HEK293 (cell line): ENCODE measurements around the gene COMMD10.

Experiments
- CTCF ChIA-PET: fragments of 350-600 bp; formaldehyde crosslinking; extraction: SDS; loops from one replicate; lab custom pipeline; 2021; ENCODE audit warnings: antibody characterized with exemption; lab: Yijun Ruan, JAX
- POLR2A ChIA-PET: fragments of 300-600 bp; formaldehyde crosslinking; extraction: SDS; loops from one replicate; lab custom pipeline; 2020; ENCODE audit warnings: antibody characterized with exemption, inconsistent platforms; lab: Yijun Ruan, JAX
- H3K27ac ChIP-seq: fragments of 200-500 bp; sonication (Bioruptor generic); 2 replicates; pipeline ENCODE4 v1.5.1; 2014; ENCODE audit warnings: low read depth, low read length, control low read depth, inconsistent platforms; ENCODE audit errors: extremely low read depth
- H3K36me3 ChIP-seq, 2 experiments: fragments of 200-500 bp in 1 of 2; sonication (Bioruptor generic) in 1 of 2; 1 replicate in 1 of 2; 2 replicates in 1 of 2; pipeline ENCODE4 v1.5.1; 2014 to 2017; ENCODE audit warnings: inconsistent platforms in 2 of 2, low read length in 2 of 2; ENCODE audit not compliant: control insufficient read depth in 2 of 2, insufficient read depth in 1 of 2
- H3K4me1 ChIP-seq: fragments of 200-500 bp; sonication (Bioruptor generic); 2 replicates; pipeline ENCODE4 v1.5.1; 2014; ENCODE audit warnings: mild to moderate bottlenecking, low read length, inconsistent platforms; ENCODE audit not compliant: control insufficient read depth, insufficient read depth
- H3K4me3 ChIP-seq: 2 replicates; pipeline ENCODE4 v1.5.1; 2011; ENCODE audit warnings: low read depth, mild to moderate bottlenecking, control low read depth, low read length, moderate library complexity
- H3K9me3 ChIP-seq: fragments of 200-500 bp; sonication (Bioruptor generic); 2 replicates; pipeline ENCODE4 v1.5.1; 2014; ENCODE audit warnings: low read depth, low read length, inconsistent platforms; ENCODE audit not compliant: control insufficient read depth, insufficient read depth
- BCL11B ChIP-seq: fragments of 450-650 bp; formaldehyde crosslinking; IDR thresholded peaks from 2 replicates; pipeline ENCODE4 v1.5.1; 2016; ENCODE audit warnings: low read depth, missing biosample characterization, missing genetic modification characterization
- GLI2 ChIP-seq: fragments of 450-650 bp; formaldehyde crosslinking; IDR thresholded peaks from 2 replicates; pipeline ENCODE4; 2017; ENCODE audit warnings: missing biosample characterization, missing genetic modification characterization, low read depth, borderline replicate concordance
- HOXD13 ChIP-seq: sonication (generic); formaldehyde crosslinking; IDR thresholded peaks from 2 replicates; pipeline ENCODE4 v1.8.0; 2022; ENCODE audit warnings: missing genetic modification reagents, borderline replicate concordance
- KLF1 ChIP-seq: fragments of 450-650 bp; formaldehyde crosslinking; IDR thresholded peaks from 2 replicates; pipeline ENCODE4 v1.5.1; 2016; ENCODE audit warnings: missing biosample characterization, missing genetic modification characterization
- MEIS1 ChIP-seq: sonication (generic); formaldehyde crosslinking; IDR thresholded peaks from 2 replicates; pipeline ENCODE4 v1.8.1; 2022; ENCODE audit warnings: missing genetic modification reagents, mild to moderate bottlenecking, borderline replicate concordance
- PRDM4 ChIP-seq: fragments of 450-650 bp; formaldehyde crosslinking; IDR thresholded peaks from 2 replicates; pipeline ENCODE4 v1.5.1; 2017; ENCODE audit warnings: missing biosample characterization, missing genetic modification characterization
- SP2 ChIP-seq: fragments of 450-650 bp; formaldehyde crosslinking; IDR thresholded peaks from 2 replicates; pipeline ENCODE4 v1.5.1; 2016; ENCODE audit warnings: missing biosample characterization, missing genetic modification characterization
- YY1 ChIP-seq: fragments of 450-650 bp; formaldehyde crosslinking; IDR thresholded peaks from 2 replicates; pipeline ENCODE4 v1.5.1; 2018; ENCODE audit warnings: missing biosample characterization, missing genetic modification characterization
- ZFP41 ChIP-seq: fragments of 450-650 bp; formaldehyde crosslinking; IDR thresholded peaks from 2 replicates; pipeline ENCODE4 v1.5.1; 2016; ENCODE audit warnings: missing biosample characterization, missing genetic modification characterization, borderline replicate concordance
- ZNF169 ChIP-seq: fragments of 450-650 bp; formaldehyde crosslinking; IDR thresholded peaks from 2 replicates; pipeline ENCODE4 v1.5.1; 2016; ENCODE audit warnings: missing biosample characterization, missing genetic modification characterization
- ZNF202 ChIP-seq: fragments of 450-650 bp; formaldehyde crosslinking; IDR thresholded peaks from 2 replicates; pipeline ENCODE4 v1.5.1; 2016; ENCODE audit warnings: missing biosample characterization, missing genetic modification characterization, borderline replicate concordance
- ZNF280C ChIP-seq: fragments of 450-650 bp; formaldehyde crosslinking; IDR thresholded peaks from 2 replicates; pipeline ENCODE4 v1.5.1; 2016; ENCODE audit warnings: missing biosample characterization, missing genetic modification characterization
- ZNF292 ChIP-seq: fragments of 450-650 bp; formaldehyde crosslinking; IDR thresholded peaks from 2 replicates; pipeline ENCODE4 v1.5.1; 2016; ENCODE audit warnings: low read depth, missing biosample characterization, missing genetic modification characterization, borderline replicate concordance
- ZNF302 ChIP-seq: fragments of 450-650 bp; formaldehyde crosslinking; IDR thresholded peaks from 2 replicates; pipeline ENCODE4 v1.5.1; 2016; ENCODE audit warnings: missing biosample characterization, missing genetic modification characterization, low read depth
- ZNF335 ChIP-seq: fragments of 450-650 bp; formaldehyde crosslinking; conservative IDR thresholded peaks from 2 replicates; pipeline ENCODE4 v1.5.1; 2016; ENCODE audit warnings: missing biosample characterization, missing genetic modification characterization
- ZNF354C ChIP-seq: fragments of 450-650 bp; formaldehyde crosslinking; IDR thresholded peaks from 2 replicates; pipeline ENCODE4 v1.5.1; 2016; ENCODE audit warnings: missing biosample characterization, missing genetic modification characterization, low read depth, borderline replicate concordance
- ZNF37A ChIP-seq: fragments of 450-650 bp; IDR thresholded peaks from 2 replicates; pipeline ENCODE4 v1.5.1; 2018; ENCODE audit warnings: missing biosample characterization, missing genetic modification characterization
- ZNF433 ChIP-seq: fragments of 450-650 bp; formaldehyde crosslinking; IDR thresholded peaks from 2 replicates; pipeline ENCODE4 v1.5.1; 2016; ENCODE audit warnings: missing biosample characterization, missing genetic modification characterization, low read depth
- ZNF544 ChIP-seq: fragments of 450-650 bp; formaldehyde crosslinking; IDR thresholded peaks from 2 replicates; pipeline ENCODE4 v1.5.0; 2017; ENCODE audit warnings: missing biosample characterization, missing genetic modification characterization
- ZNF660 ChIP-seq: fragments of 450-650 bp; IDR thresholded peaks from 2 replicates; pipeline ENCODE4 v1.5.1; 2018; ENCODE audit warnings: missing biosample characterization, mild to moderate bottlenecking, missing genetic modification characterization
- ZNF701 ChIP-seq: fragments of 450-650 bp; formaldehyde crosslinking; IDR thresholded peaks from 2 replicates; pipeline ENCODE4 v1.5.1; 2016; ENCODE audit warnings: missing biosample characterization, missing genetic modification characterization
- ZNF707 ChIP-seq: fragments of 450-650 bp; formaldehyde crosslinking; IDR thresholded peaks from 2 replicates; pipeline ENCODE4 v1.5.1; 2016; ENCODE audit warnings: missing biosample characterization, missing genetic modification characterization
- ZNF76 ChIP-seq: fragments of 450-650 bp; formaldehyde crosslinking; IDR thresholded peaks from 2 replicates; pipeline ENCODE4; 2016; ENCODE audit warnings: low read depth, missing biosample characterization, missing genetic modification characterization, borderline replicate concordance
- ZNF785 ChIP-seq: fragments of 450-650 bp; formaldehyde crosslinking; IDR thresholded peaks from 2 replicates; pipeline ENCODE4 v1.5.1; 2016; ENCODE audit warnings: missing biosample characterization, missing genetic modification characterization
- TF ChIP-seq, protein P1 (sequence below): fragments of 450-650 bp; formaldehyde crosslinking; IDR thresholded peaks from 2 replicates; pipeline ENCODE4 v1.5.1; 2016; ENCODE audit warnings: missing biosample characterization, missing genetic modification characterization

The COMMD10 gene

DNA sequence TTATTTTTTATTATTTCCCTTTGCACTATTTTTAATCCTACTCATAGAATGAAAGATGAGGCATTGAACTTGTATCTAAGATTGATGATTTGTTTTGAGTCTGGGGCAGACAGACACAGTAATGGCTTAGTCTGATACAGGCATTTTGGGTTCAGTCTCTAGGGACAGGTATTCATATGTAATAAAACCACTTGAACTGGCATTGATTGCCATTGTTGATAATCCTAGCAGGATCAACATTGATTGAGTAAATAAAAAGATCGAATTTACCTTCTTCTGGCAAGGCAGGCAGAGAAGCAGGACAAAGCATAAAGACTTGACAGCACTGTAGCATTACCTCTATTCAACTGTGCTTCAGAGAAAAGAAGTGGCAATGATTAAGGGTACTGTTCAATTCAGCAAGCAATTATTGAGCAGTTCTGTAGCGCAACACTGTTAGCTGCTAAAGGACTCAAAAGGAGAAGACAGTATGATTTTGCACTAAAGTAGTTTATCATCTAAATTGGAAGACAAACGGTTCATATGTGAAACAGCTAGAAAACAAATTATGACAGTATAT is 144.4 kb downstream of the COMMD10 start:
- Histone ChIP-seq H3K36me3 (no peaks in the 10 kb centered on the region), H3K27ac (no peak overlapping the region), H3K9me3 (no peaks in the 10 kb centered on the region), H3K4me1 (no peaks in the 10 kb centered on the region; the same call in 1 of the 2 replicates), H3K4me3 (no peak overlapping the region)
- POLR2A ChIA-PET: no interaction called here
- no peak for TF ChIP-seq GLI2 (tag by site-specific recombination)
- TF ChIP-seq ZNF37A (tag by site-specific recombination): no peak
- TF ChIP-seq ZNF169 (tag by site-specific recombination): no peak
- no peak for TF ChIP-seq PRDM4 (tag by site-specific recombination)
- no peak for TF ChIP-seq ZNF76 (tag by site-specific recombination)
- TF ChIP-seq HOXD13 (CRISPR knock-in tag): no peak
- no peak for TF ChIP-seq ZNF660 (tag by site-specific recombination)
- no peak for TF ChIP-seq ZNF280C (tag by site-specific recombination)
- no peak for TF ChIP-seq ZNF302 (tag by site-specific recombination)
- no peak for TF ChIP-seq ZNF335
- TF ChIP-seq ZNF544 (tag by site-specific recombination): no peak
- TF ChIP-seq MEIS1: no peak
- no peak for TF ChIP-seq ZNF433 (tag by site-specific recombination)
- TF ChIP-seq, protein P1, sequence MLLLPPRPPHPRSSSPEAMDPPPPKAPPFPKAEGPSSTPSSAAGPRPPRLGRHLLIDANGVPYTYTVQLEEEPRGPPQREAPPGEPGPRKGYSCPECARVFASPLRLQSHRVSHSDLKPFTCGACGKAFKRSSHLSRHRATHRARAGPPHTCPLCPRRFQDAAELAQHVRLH (tag by site-specific recombination): no peak
- no peak for TF ChIP-seq YY1 (tag by site-specific recombination)
- TF ChIP-seq, all 188 proteins: peak for 0
- CTCF ChIA-PET: no interaction called here

- Histone ChIP-seq H3K4me1 (no peaks in the 10 kb centered on the region; the same call in 1 of the 2 replicates), H3K4me3 (no peak overlapping the region), H3K36me3 (no peaks in the 10 kb centered on the region), H3K27ac (no peak overlapping the region), H3K9me3 (no peaks in the 10 kb centered on the region)
- TF ChIP-seq ZNF76 (tag by site-specific recombination): no peak
- POLR2A ChIA-PET: no interaction called here
- CTCF ChIA-PET: no interaction called here
Observed at GRCh38 chr5:116231288-116231687, 146.5 kb downstream of the COMMD10 start.

DNA sequence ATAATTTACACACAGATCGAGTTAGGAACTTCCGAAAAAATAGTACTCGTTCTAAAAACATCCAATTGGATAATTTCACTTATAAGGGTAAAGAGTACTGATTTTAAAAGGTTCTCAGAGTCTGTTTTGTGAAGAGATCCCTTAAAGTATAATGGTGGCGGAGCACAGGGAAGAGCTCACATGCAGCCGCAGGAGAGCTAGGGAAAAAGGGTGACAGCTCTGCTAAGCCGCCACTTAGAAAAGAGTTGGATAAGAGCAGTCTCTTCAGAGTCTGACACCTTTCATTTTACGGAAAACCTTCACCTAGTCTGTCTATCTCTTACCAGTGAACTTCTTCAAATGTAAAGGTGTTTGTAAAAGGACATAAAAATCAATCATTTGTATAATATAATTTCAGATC is 149.9 kb downstream of the COMMD10 start:
- Histone ChIP-seq H3K4me1 (no peaks in the 10 kb centered on the region), H3K9me3 (no peaks in the 10 kb centered on the region), H3K27ac (no peak overlapping the region), H3K4me3 (no peak overlapping the region), H3K36me3 (no peaks in the 10 kb centered on the region)
- ChIA-PET CTCF (interaction anchor here (0.6 kb wide), 2 partner anchors 96 to 293 kb away, joined by 3 read pairs; no protein-coding TSS in a partner anchor), POLR2A (no interaction called here)
- no peak for TF ChIP-seq ZNF701 (tag by site-specific recombination)
- TF ChIP-seq ZNF202 (tag by site-specific recombination): no peak
- TF ChIP-seq ZNF292 (tag by site-specific recombination): no peak
- no peak for TF ChIP-seq ZNF785 (tag by site-specific recombination)
- no peak for TF ChIP-seq ZNF354C (tag by site-specific recombination)
- TF ChIP-seq BCL11B (tag by site-specific recombination): no peak
- no peak for TF ChIP-seq KLF1 (tag by site-specific recombination)
- TF ChIP-seq ZFP41 (tag by site-specific recombination): no peak
- no peak for TF ChIP-seq SP2
- no peak for TF ChIP-seq ZNF707
